Fibroblast of mammary gland (primary cell): ENCODE results near the gene TAF11L6.
"Not testable (repeated sequence)": the region's sequence is repeated elsewhere in the genome, so short reads cannot be mapped to it uniquely, and the experiment has no call there.

Source experiments
- DNase-seq: peaks from one replicate; pipeline ENCODE4 v3.0.0-alpha.2; 2010; ENCODE audit warnings: low read depth
- H3K4me3 ChIP-seq: 2 replicates; pipeline ENCODE4 v1.5.1; 2011; ENCODE audit warnings: low read depth, mild to moderate bottlenecking, low read length, moderate library complexity; ENCODE audit not compliant: control insufficient read depth
- TF ChIP-seq, protein P1 (sequence below): conservative IDR thresholded peaks from 2 replicates; pipeline ENCODE4 v1.5.1; 2011; ENCODE audit warnings: low read depth, low read length, inconsistent platforms; ENCODE audit not compliant: control insufficient read depth, insufficient read depth

The TAF11L6 gene

DNA sequence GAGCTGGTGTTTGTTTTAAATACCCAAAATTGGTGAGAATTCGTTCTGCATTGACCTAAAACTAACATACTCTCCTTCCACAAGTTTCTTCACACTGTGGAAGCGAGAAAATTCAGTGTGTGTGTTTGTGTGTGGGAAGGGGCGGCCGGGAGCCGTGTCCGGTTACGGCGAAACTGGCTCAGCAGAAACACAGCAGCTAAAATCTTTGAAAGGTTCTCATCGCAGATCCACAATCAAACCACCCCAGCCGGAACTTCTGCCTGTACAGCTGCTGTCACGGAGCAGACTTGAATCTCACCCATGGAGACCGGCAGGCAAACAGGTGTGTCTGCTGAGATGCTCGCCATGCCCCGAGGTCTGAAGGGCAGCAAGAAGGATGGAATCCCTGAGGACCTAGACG is at the start of gene TAF11L6:
Gene TAF11L6 (plus strand): TSS at position 301 of the 400 bp plus-strand sequence.
- not testable (repeated sequence) for DNase-seq, H3K4me3 ChIP-seq

DNA sequence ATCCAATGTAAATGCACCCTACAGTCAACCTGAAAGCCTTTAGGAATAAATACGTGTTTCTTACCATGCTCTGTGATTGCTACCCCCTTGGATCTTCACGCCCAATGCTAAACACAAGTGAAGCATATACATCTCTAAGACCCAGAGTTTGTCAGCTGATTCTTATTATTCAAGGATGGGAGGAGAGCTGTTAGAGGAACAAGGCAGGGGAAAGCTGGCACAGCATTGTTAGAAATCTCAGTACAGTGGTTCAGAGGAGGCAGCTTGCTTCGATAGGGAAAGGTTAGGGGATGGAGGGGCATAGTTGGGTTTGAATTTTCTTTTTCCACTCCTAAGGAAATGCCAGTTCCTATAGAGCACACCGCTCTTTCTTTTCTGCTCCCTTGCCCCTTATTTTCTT is 47.1 kb upstream of the TAF11L6 start:
- no peak for DNase-seq
- no peak overlapping the region for H3K4me3 ChIP-seq
- TF ChIP-seq, protein P1, sequence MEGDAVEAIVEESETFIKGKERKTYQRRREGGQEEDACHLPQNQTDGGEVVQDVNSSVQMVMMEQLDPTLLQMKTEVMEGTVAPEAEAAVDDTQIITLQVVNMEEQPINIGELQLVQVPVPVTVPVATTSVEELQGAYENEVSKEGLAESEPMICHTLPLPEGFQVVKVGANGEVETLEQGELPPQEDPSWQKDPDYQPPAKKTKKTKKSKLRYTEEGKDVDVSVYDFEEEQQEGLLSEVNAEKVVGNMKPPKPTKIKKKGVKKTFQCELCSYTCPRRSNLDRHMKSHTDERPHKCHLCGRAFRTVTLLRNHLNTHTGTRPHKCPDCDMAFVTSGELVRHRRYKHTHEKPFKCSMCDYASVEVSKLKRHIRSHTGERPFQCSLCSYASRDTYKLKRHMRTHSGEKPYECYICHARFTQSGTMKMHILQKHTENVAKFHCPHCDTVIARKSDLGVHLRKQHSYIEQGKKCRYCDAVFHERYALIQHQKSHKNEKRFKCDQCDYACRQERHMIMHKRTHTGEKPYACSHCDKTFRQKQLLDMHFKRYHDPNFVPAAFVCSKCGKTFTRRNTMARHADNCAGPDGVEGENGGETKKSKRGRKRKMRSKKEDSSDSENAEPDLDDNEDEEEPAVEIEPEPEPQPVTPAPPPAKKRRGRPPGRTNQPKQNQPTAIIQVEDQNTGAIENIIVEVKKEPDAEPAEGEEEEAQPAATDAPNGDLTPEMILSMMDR: no peak

DNA sequence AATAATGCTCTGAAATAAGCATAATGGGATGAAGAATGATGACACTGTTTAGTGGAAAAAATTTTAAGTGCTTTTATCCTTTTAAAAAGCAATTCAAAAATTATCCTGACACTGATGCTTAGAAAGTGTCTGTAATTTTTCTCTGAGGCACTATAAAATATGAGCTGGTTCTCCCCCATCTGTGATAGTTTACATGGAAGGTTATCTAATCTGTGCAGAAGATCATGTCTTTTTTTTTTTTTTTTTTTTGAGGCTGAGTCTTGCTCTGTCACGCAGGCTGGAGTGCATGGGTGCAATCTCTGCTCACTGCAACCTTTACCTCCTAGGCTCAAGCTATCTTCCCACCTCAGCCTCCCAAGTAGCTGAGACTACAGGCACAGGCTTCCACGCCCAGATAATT is 45.7 kb upstream of the TAF11L6 start:
- no peak for DNase-seq
- TF ChIP-seq, protein P1: no peak
- H3K4me3 ChIP-seq: no peak overlapping the region

- H3K4me3 ChIP-seq, DNase-seq: not testable (repeated sequence)
Observed at GRCh38 chr5:17486464-17487173, 41.9 kb upstream of the TAF11L6 start.

DNA sequence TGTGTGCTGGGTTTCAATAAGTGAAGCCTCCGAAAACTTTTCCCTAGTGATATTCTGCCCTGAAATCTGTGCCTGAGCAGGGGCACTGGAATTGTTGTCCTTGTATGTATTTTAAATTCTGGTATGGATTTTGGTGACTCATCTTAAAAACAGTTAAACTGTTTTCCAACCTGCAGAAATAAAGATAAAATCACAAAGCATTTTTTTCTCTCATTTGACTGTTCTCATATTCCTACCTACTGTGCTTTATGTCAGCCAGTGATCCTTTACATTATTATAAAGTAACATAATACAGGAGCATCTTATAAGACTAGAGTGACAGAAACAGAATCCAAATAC is 41.3 kb upstream of the TAF11L6 start:
- H3K4me3 ChIP-seq: no peak overlapping the region
- TF ChIP-seq, protein P1: no peak
- no peak for DNase-seq

GRCh38 chr5:17491257-17491656 is 37.2 kb upstream of the TAF11L6 start:
- H3K4me3 ChIP-seq, DNase-seq: not testable (repeated sequence)

GRCh38 chr5:17492770-17493169 is 35.7 kb upstream of the TAF11L6 start:
- no peak overlapping the region for H3K4me3 ChIP-seq
- TF ChIP-seq, protein P1: no peak
- DNase-seq: no peak

DNA sequence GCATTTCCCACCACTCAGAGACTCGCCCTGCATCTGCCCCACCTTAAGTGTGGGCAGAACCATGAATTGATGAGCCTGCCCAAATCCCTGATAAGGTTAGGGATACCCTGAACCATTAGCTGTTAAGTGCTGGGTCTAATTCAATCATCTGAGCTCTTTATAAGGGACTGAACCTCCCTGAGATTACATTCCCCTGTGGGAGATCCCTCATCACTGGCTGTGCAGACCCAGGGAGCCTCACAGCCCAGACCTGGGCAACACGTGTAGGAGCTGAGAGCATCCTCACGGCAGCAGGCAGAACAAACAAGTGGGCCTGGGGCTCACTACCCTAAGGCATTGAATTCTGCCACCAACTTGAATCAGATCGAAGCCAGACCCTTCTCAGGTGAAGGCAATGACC is 31.0 kb upstream of the TAF11L6 start:
- no peak overlapping the region for H3K4me3 ChIP-seq
- DNase-seq: no peak
- TF ChIP-seq, protein P1: no peak

- not testable (repeated sequence) for H3K4me3 ChIP-seq, DNase-seq
Observed at GRCh38 chr5:17497931-17498330, 30.5 kb upstream of the TAF11L6 start, which contains the start of gene TAF11L2. TAF11L2 (plus strand) TSS chr5:17498231.
